Small intestine (tissue), 16 donors: ENCODE data around the gene CCS. TPM values are rescaled to one million over a fixed set of nuclear protein-coding genes. Genes with fewer than 3 reads are reported as not detected.
A peak's percentile ranks its signal among the peaks of the same experiment; 100 is the strongest.
"Not testable (repeated sequence)": the region's sequence is repeated elsewhere in the genome, so short reads cannot be mapped to it uniquely, and the experiment has no call there.

Source experiments
- DNase-seq, 2 donors: peaks; one replicate each; pipeline versions ENCODE4 v3.0.0 to v3.0.0-alpha.2; 2013
- FAIRE-seq: peaks from 2 replicates; lab custom pipeline; 2012; peaks lifted over from hg19 to GRCh38; lab: Jason Lieb, UNC
- H3K27ac ChIP-seq, 3 donors: one replicate each; pipeline ENCODE4 v1.5.1; 2013; ENCODE audit warnings: low read length in 2 of 3, mild to moderate bottlenecking in 2 of 3, control low read depth in 1 of 3, inconsistent platforms in 1 of 3, low read depth in 1 of 3, moderate library complexity in 1 of 3
- H3K27me3 ChIP-seq, 3 donors: one replicate each; pipeline ENCODE4 v1.6.1; 2013; ENCODE audit warnings: low read length in 3 of 3, inconsistent platforms in 1 of 3; ENCODE audit not compliant: control insufficient read depth in 3 of 3, insufficient read depth in 3 of 3
- H3K36me3 ChIP-seq, 3 donors: one replicate each; pipeline ENCODE4 v1.6.1; 2013; ENCODE audit warnings: low read length in 3 of 3, inconsistent platforms in 1 of 3, low read depth in 1 of 3, mild to moderate bottlenecking in 1 of 3, moderate library complexity in 1 of 3; ENCODE audit not compliant: control insufficient read depth in 3 of 3, insufficient read depth in 2 of 3
- H3K4me1 ChIP-seq, 3 donors: one replicate each; pipeline ENCODE4 v1.6.1; 2013; ENCODE audit warnings: low read length in 2 of 3, inconsistent platforms in 1 of 3, low read depth in 1 of 3, mild to moderate bottlenecking in 1 of 3, moderate library complexity in 1 of 3; ENCODE audit not compliant: control insufficient read depth in 3 of 3, insufficient read depth in 2 of 3
- H3K4me3 ChIP-seq, 3 donors: one replicate each; pipeline ENCODE4 v1.5.1; 2013; ENCODE audit warnings: low read length in 3 of 3, control low read depth in 1 of 3, inconsistent platforms in 1 of 3, low read depth in 1 of 3, mild to moderate bottlenecking in 1 of 3, moderate library complexity in 1 of 3
- H3K9me3 ChIP-seq, 2 donors: one replicate each; pipeline ENCODE4 v1.6.1; 2013; ENCODE audit warnings: low read depth in 1 of 2, low read length in 1 of 2; ENCODE audit not compliant: control insufficient read depth in 2 of 2, insufficient read depth in 1 of 2
- WGBS, 3 donors: extraction: QIAGEN DNeasy Blood & Tissue Kit; methylation state at CpG; one replicate each; pipeline ENCODE4 v1.1.7; 2013; 5-methylcytosine and 5-hydroxymethylcytosine counted together
- long read RNA-seq, 10 donors: transcript quantifications; one replicate each; lab custom pipeline, GENCODE V29; 2026
- polyA plus RNA-seq, 4 donors: library from polyadenylated mRNA; stranded (reverse) in 3 of 4; unstranded in 1 of 4; fragments of 200-250 nt in 3 of 4; fragments of 120-200 nt in 1 of 4; gene quantifications; one replicate each; pipeline versions ENCODE4 v1.2.1 to v1.2.3, GENCODE V29; 2013
- donor health status: healthy with polysubstance abuse.
- donor health status: control.
- donor health status: control.
- donor health status: Bipolar disorder and iron deficiency.
- donor health status: healthy.

The CCS gene, protein sequence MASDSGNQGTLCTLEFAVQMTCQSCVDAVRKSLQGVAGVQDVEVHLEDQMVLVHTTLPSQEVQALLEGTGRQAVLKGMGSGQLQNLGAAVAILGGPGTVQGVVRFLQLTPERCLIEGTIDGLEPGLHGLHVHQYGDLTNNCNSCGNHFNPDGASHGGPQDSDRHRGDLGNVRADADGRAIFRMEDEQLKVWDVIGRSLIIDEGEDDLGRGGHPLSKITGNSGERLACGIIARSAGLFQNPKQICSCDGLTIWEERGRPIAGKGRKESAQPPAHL
- 10 to 100 TPM; 35.0 to 100.0 (median 66.6) TPM for polyA plus RNA-seq
- long read RNA-seq, donor 1, transcript CCS-208 (8 exons, 1,430 nt) = major isoform, 14 of 33 reads
- long read RNA-seq, donor 1, transcript CCS-205 (7 exons, 1,196 nt) = minor isoform, 10 of 33 reads
- long read RNA-seq, donor 1, partial matches to known transcripts = 5 of 33 reads
- long read RNA-seq, donor 1, other reads (novel, unspliced or antisense) = 0 of 33 reads
- long read RNA-seq, donor 2, partial matches to known transcripts = 0 of 4 reads
- long read RNA-seq, donor 2, other reads (novel, unspliced or antisense) = 0 of 4 reads
- long read RNA-seq, donor 3, transcript CCS-205 (7 exons, 1,196 nt) = minor isoform, 5 of 25 reads
- long read RNA-seq, donor 3, transcript CCS-208 (8 exons, 1,430 nt) = major isoform, 8 of 25 reads
- long read RNA-seq, donor 3, partial matches to known transcripts = 7 of 25 reads
- long read RNA-seq, donor 3, other reads (novel, unspliced or antisense) = 0 of 25 reads
- long read RNA-seq, donor 4, partial matches to known transcripts = 0 of 1 reads
- long read RNA-seq, donor 4, other reads (novel, unspliced or antisense) = 0 of 1 reads
- long read RNA-seq, donor 5, partial matches to known transcripts = 0 of 4 reads
- long read RNA-seq, donor 5, other reads (novel, unspliced or antisense) = 0 of 4 reads
- long read RNA-seq, donor 6, transcript CCS-208 (8 exons, 1,430 nt) = major isoform, 13 of 20 reads
- long read RNA-seq, donor 6, partial matches to known transcripts = 0 of 20 reads
- long read RNA-seq, donor 6, other reads (novel, unspliced or antisense) = 0 of 20 reads
- long read RNA-seq, donor 7 = 0 reads
- long read RNA-seq, donor 8, partial matches to known transcripts = 0 of 4 reads
- long read RNA-seq, donor 8, other reads (novel, unspliced or antisense) = 0 of 4 reads
- long read RNA-seq, donor 9, partial matches to known transcripts = 0 of 5 reads
- long read RNA-seq, donor 9, other reads (novel, unspliced or antisense) = 0 of 5 reads
- long read RNA-seq, donor 10, transcript CCS-208 (8 exons, 1,430 nt) = major isoform, 10 of 19 reads
- long read RNA-seq, donor 10, partial matches to known transcripts = 0 of 19 reads
- long read RNA-seq, donor 10, other reads (novel, unspliced or antisense) = 0 of 19 reads

DNA sequence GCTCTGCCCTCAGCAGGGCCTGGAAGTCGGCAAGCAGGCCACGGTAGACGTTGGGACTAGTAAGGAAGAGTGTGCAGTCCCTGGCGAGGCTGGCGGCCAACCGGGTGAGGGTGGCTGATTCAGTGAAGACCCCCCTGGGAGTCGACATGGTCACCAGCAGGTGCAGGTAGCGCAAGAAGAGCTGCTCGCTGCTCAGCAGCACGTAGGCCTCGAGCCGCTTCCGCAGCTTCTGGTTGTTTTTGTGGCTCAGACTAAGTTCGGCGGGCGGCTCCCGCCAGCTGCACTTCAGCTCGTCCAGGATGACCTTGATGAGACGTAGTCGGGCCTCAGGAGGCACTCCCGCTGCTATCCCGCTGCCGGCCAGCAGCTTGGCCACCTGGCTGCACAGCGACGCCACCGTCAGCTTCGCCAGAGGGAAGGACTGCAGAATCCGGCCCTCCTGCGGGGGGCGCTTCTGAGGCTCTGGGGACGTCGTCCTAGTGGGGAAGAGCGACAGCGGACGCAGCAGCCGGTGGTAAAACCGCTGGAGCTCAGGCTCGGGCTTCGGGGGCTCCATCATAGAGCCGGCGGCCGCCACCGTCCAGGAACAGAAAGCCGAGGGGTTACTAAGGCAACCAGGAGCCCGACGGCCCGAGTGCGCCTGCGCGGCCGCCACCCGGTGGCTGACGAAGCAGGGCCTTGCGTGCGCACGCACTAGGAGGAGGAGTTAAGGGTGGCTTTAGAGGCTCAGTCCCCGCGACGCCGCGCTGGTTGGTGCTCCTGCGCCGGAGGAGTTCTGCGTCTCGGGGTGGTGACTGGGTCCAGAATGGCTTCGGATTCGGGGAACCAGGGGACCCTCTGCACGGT is at the start of gene CCS, which contains the start of gene CCDC87:
Gene CCS (plus strand): TSS at position 729 of the 846 bp plus-strand sequence. CDS start 77 bp downstream, at position 806.
Gene CCDC87 (minus strand): TSS at position 607 of the 846 bp plus-strand sequence. CDS start 48 bp downstream, at position 559.
- DNase-seq = peak; percentile 98 to 99
- 16 to 18% (median 18%) methylated on average over 63 to 68 of the region's 68 CpGs for WGBS, 3 donors
- Histone ChIP-seq H3K27me3 (no peaks in the 10 kb centered on the region), H3K36me3 (peaks cover 0 to 7% (median 0%) of the 10 kb centered on the region in 3 donors), H3K9me3 (peaks cover 0 to 24% of the 10 kb centered on the region in 2 donors), H3K4me3 (peak within 1 kb of the TSS; percentile 58 to 84 (median 74)), H3K4me1 (peaks cover 3 to 25% (median 6%) of the 10 kb centered on the region in 3 donors), H3K27ac (peak within 1 kb of the TSS; percentile 71 to 81 (median 73))
- no peak for FAIRE-seq

DNA sequence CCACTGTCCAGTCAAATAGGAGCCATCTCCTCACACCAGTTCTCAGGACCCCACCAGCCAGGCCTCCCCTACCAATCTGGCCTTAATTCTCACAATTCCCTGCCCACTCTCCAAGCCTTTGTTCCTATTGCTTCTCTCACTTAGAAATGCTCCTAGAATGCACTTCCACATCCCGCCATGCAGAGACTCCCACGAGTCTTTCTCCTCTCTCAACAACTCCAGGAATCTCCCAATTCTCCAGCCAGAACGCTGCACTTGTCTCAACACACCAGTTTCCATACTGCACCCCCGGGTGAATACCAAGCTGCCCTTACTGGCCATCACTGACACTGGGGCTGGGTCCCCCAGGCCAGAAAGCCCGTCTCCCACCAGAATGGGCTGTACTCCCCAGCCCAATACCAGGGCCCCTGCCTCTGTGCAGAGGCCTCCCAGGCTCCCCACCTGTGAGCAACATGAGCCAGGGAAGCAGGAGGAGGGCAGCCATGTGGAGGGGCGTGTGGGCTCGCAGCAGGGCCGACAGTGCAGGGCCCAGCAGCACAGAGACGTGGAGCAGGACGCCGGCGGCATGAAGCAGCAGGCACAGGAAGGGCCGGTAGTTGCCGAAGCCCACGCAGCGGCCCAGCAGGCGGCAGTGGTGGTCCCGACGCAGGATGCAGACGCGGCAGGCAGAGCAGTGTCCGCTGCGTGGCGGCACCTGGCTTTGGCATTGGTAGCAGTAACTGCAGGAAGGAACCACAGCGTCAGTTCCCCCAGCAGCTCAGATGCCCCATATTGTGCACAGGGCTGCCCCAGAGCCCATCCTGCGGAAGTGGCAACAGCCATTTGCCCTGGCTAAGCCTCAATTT is 49.5 kb upstream of the CCS start:
- Histone ChIP-seq H3K4me3 (no peak overlapping the region), H3K36me3 (peaks cover 0 to 38% (median 3%) of the 10 kb centered on the region in 3 donors), H3K27me3 (peaks cover 0 to 5% (median 0%) of the 10 kb centered on the region in 3 donors), H3K9me3 (no peaks in the 10 kb centered on the region), H3K4me1 (peaks cover 0 to 16% (median 0%) of the 10 kb centered on the region in 3 donors), H3K27ac (peak overlapping the region in 1 of 3 donors; percentile 48)
- 36 to 80% (median 68%) methylated on average over 26 of the region's 26 CpGs for WGBS, 3 donors
- DNase-seq (peak; percentile 29 to 52), FAIRE-seq (no peak)

DNA sequence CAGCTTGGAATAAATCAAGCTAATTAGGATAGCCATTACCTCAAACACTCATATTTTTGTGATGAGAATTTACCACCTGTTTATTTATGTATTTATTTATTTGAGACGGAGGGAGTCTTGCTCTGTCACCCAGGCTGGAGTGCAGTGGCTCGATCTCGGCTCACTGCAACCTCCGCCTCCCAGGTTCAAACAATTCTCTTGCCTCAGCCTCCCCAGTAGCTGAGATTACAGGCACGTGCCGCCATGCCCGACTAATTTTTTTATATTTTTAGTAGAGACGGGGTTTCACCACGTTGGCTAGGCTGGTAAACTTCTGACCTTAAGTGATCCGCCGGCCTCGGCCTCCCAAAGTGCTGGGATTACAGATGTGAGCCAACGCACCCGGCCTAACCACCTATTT is 48.0 kb upstream of the CCS start:
- not testable (repeated sequence) for H3K27ac ChIP-seq, DNase-seq, FAIRE-seq, H3K9me3 ChIP-seq, H3K4me3 ChIP-seq
- 52 to 70% (median 55%) methylated on average over 14 of the region's 14 CpGs for WGBS, 3 donors
- peaks cover 0 to 16% (median 0%) of the 10 kb centered on the region in 3 donors for H3K4me1 ChIP-seq
- peaks cover 0 to 13% (median 0%) of the 10 kb centered on the region in 3 donors for H3K27me3 ChIP-seq
- H3K36me3 ChIP-seq = peaks cover 0 to 23% (median 3%) of the 10 kb centered on the region in 3 donors

DNA sequence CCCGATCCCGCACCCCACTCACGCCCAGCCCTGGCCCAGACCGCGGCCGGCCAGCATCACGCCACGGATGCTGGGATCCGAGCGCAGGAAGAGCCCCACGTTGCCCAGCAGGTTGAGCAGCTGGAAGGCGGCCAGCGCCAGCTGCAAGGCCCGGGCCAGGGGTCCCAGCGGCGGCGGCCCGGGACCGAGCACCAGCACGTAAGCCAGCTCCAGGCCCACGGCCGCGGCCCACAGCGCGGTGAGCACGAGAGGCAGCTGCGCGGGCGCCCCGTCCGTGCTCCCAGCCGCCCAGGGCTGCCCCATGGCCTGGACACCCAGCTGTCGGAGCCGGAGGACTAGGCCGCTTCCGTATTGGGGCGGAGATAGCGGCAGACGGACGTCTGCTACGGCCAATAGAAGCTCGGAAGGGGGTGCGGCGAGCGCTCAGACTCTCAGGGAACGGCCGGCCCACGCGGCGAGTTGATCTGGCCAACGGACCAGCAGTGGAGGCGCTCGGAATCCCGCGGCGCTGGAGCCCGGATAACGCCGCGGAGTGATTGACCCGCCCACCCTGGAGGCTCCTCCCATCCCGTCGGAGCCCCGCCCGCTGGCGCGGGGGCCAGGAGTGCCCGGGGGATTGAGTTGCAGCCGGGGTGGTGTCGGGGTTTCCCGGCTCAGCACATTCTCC is 47.2 kb upstream of the CCS start, which contains the start of gene ZDHHC24:
Gene ZDHHC24 (minus strand): TSS at position 348 of the 667 bp plus-strand sequence. CDS start 45 bp downstream, at position 303.
- Histone ChIP-seq H3K36me3 (peaks cover 0 to 22% (median 3%) of the 10 kb centered on the region in 3 donors), H3K27ac (peak within 1 kb of the TSS in 2 of 3 donors; percentile 61 to 77), H3K4me3 (peak within 1 kb of the TSS; percentile 66 to 85 (median 74)), H3K27me3 (peaks cover 0 to 13% (median 0%) of the 10 kb centered on the region in 3 donors), H3K4me1 (peaks cover 0 to 16% (median 0%) of the 10 kb centered on the region in 3 donors), H3K9me3 (no peaks in the 10 kb centered on the region)
- DNase-seq (peak; percentile 97), FAIRE-seq (no peak)
- 0 to 1% (median 0%) methylated on average over 49 to 71 of the region's 71 CpGs for WGBS, 3 donors

DNA sequence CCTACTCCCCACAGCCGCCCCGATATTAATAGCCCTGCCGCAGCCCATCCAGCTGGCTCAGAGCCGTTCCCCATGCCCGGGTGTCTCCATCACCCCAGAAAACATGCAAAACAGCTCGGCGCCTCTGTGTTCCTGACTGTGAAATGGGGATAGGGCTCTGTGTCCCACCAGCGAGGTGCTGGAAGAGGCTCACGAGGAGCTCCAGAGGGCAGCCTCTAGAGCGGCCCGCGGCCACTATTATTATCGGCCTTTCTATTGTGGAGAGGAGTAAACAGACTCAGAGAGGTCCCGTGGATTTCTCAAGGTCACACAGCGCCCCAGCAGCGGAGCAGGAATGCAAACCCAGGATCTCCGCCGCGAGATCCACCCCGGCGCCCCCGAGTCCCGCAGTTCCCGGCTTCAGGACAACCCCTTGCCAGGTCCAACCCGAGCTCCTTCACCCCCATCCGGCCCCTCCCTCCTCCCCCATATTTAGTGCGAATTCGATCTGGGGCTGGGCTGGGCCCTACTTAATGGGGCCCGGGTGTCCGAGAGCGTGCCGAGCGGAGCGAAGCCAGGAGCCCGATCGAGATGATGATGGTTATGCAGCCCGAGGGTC is 46.5 kb upstream of the CCS start, which contains the start of gene ACTN3:
Gene ACTN3 (plus strand): TSS at position 536 of the 598 bp plus-strand sequence. CDS start 35 bp downstream, at position 571.
- Histone ChIP-seq H3K27ac (peak within 1 kb of the TSS in 2 of 3 donors; percentile 61 to 77), H3K4me1 (peaks cover 0 to 16% (median 0%) of the 10 kb centered on the region in 3 donors), H3K9me3 (no peaks in the 10 kb centered on the region), H3K4me3 (peak within 1 kb of the TSS; percentile 66 to 85 (median 74)), H3K36me3 (peaks cover 0 to 21% (median 3%) of the 10 kb centered on the region in 3 donors), H3K27me3 (peaks cover 0 to 13% (median 0%) of the 10 kb centered on the region in 3 donors)
- FAIRE-seq (no peak), DNase-seq (no peak)
- 1 to 4% (median 4%) methylated on average over 28 to 37 of the region's 37 CpGs for WGBS, 3 donors
